ENCODE measurements around the gene COL28A1.

DNA sequence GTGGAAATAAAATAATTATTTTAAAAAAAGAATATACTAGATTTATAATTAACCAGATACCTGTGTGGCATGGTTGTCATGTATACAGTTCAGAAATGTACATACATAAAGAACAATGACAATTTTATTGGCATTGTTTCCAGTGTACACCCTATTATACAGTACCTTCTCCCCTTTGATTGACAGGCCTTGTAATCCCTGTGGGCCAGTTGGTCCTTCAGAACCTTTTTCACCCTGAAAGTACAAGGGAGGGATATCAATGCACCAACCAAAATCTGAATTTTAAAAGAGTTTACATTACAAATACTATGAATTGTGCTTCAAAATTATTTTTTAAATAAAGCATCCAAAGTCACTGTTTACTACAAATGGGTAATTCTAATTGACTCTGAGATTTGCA, 61.2 kb downstream of the COL28A1 start:
- TF ChIP-seq POLR2AphosphoS5 (IDR thresholded peaks at IDR 0.05; ENCODE audit: low read depth, low read length) (no peak), TAF1 (IDR thresholded peaks at IDR 0.05; ENCODE audit: borderline replicate concordance, insufficient read depth, low read length) (no peak), FOXP2 (optimal IDR thresholded peaks at IDR 0.05; ENCODE audit: borderline replicate concordance, extremely low read depth, extremely low read length, insufficient read depth) (no peak), SIN3A (IDR thresholded peaks at IDR 0.05; ENCODE audit: borderline replicate concordance, insufficient read depth, low read length) (no peak)
- TF ChIP-seq, protein P1, sequence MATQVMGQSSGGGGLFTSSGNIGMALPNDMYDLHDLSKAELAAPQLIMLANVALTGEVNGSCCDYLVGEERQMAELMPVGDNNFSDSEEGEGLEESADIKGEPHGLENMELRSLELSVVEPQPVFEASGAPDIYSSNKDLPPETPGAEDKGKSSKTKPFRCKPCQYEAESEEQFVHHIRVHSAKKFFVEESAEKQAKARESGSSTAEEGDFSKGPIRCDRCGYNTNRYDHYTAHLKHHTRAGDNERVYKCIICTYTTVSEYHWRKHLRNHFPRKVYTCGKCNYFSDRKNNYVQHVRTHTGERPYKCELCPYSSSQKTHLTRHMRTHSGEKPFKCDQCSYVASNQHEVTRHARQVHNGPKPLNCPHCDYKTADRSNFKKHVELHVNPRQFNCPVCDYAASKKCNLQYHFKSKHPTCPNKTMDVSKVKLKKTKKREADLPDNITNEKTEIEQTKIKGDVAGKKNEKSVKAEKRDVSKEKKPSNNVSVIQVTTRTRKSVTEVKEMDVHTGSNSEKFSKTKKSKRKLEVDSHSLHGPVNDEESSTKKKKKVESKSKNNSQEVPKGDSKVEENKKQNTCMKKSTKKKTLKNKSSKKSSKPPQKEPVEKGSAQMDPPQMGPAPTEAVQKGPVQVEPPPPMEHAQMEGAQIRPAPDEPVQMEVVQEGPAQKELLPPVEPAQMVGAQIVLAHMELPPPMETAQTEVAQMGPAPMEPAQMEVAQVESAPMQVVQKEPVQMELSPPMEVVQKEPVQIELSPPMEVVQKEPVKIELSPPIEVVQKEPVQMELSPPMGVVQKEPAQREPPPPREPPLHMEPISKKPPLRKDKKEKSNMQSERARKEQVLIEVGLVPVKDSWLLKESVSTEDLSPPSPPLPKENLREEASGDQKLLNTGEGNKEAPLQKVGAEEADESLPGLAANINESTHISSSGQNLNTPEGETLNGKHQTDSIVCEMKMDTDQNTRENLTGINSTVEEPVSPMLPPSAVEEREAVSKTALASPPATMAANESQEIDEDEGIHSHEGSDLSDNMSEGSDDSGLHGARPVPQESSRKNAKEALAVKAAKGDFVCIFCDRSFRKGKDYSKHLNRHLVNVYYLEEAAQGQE (IDR thresholded peaks at IDR 0.05; ENCODE audit: insufficient read depth in 1 of 2, low read depth in 2 of 2, low read length in 2 of 2): no peak

Measured in PFSK-1 (cell line).